IMR-90 (cell line): ENCODE data around the gene DDC. TPM values are rescaled to one million over a fixed set of nuclear protein-coding genes. Genes with fewer than 3 reads are reported as not detected.

Experiments
- ATAC-seq: fragments of 200-7000 bp; cut with Tn5 transposase; 2 replicates; pipeline ENCODE4 v1.9.1; 2020; ENCODE audit warnings: low read depth, mild to moderate bottlenecking, moderate library complexity
- BruUV-seq: library from RNA; stranded (reverse); fragments of 400-500 nt; replicated peaks from 2 replicates; lab custom pipeline; 2021; lab: Mats Ljungman, UMichigan
- CTCF ChIA-PET: fragments of 300-600 bp; formaldehyde crosslinking; extraction: SDS; loops from one replicate; lab custom pipeline; 2021; ENCODE audit warnings: antibody characterized with exemption; lab: Yijun Ruan, JAX
- POLR2A ChIA-PET: fragments of 300-600 bp; sonication (Branson Sonifier 250); formaldehyde crosslinking; loops from one replicate; lab custom pipeline; 2022; ENCODE audit warnings: antibody characterized with exemption; ENCODE audit not compliant: unreplicated experiment; lab: Charles Lee
- DNase-seq: peaks from one replicate; pipeline ENCODE4 v3.0.0; 2013
- H2AFZ ChIP-seq: replicated peaks from 2 replicates; pipeline ENCODE3; 2013; ENCODE audit warnings: low read length, mild to moderate bottlenecking; ENCODE audit not compliant: poor library complexity
- H2AK5ac ChIP-seq: 2 replicates; pipeline ENCODE4 v1.6.1; 2013; ENCODE audit warnings: low read depth, low read length, inconsistent platforms
- H2AK9ac ChIP-seq: replicated peaks from 2 replicates; pipeline ENCODE3; 2013; ENCODE audit warnings: mild to moderate bottlenecking, low read depth, low read length, moderate library complexity; ENCODE audit not compliant: poor library complexity
- H2BK120ac ChIP-seq: 2 replicates; pipeline ENCODE4 v1.6.1; 2013; ENCODE audit warnings: low read depth, low read length, inconsistent platforms
- H2BK15ac ChIP-seq: 3 replicates; pipeline ENCODE4 v1.6.1; 2013; ENCODE audit warnings: low read depth, low read length, inconsistent platforms
- H2BK20ac ChIP-seq: 2 replicates; pipeline ENCODE4 v1.6.1; 2013; ENCODE audit warnings: low read depth, mild to moderate bottlenecking, inconsistent platforms, low read length, moderate library complexity
- H2BK5ac ChIP-seq: 2 replicates; pipeline ENCODE4 v1.6.1; 2013; ENCODE audit warnings: mild to moderate bottlenecking, low read depth, low read length, inconsistent platforms; ENCODE audit not compliant: poor library complexity, severe bottlenecking
- H3K14ac ChIP-seq: replicated peaks from 2 replicates; pipeline ENCODE4 v1.6.1; 2013; ENCODE audit warnings: low read depth, low read length, inconsistent platforms
- H3K18ac ChIP-seq: 2 replicates; pipeline ENCODE4 v1.6.1; 2013; ENCODE audit warnings: low read depth, low read length, control low read depth
- H3K23ac ChIP-seq: 2 replicates; pipeline ENCODE4 v1.6.1; 2013; ENCODE audit warnings: low read depth, low read length, inconsistent platforms
- H3K27ac ChIP-seq: 2 replicates; pipeline ENCODE4 v1.5.1; 2013; ENCODE audit warnings: mild to moderate bottlenecking, control low read depth, low read length; ENCODE audit not compliant: insufficient read depth
- H3K27me3 ChIP-seq: 2 replicates; pipeline ENCODE4 v1.6.1; 2013; ENCODE audit warnings: low read length; ENCODE audit not compliant: control insufficient read depth, insufficient read depth
- H3K36me3 ChIP-seq: 2 replicates; pipeline ENCODE4 v1.6.1; 2013; ENCODE audit warnings: low read length, mixed read lengths; ENCODE audit not compliant: control insufficient read depth, insufficient read depth
- H3K4ac ChIP-seq: 2 replicates; pipeline ENCODE4 v1.6.1; 2013; ENCODE audit warnings: low read depth, low read length, inconsistent platforms
- H3K4me1 ChIP-seq: 2 replicates; pipeline ENCODE4 v1.6.1; 2013; ENCODE audit warnings: low read length, mixed read lengths; ENCODE audit not compliant: control insufficient read depth, insufficient read depth
- H3K4me2 ChIP-seq: 2 replicates; pipeline ENCODE4 v1.6.1; 2013; ENCODE audit warnings: low read depth, mild to moderate bottlenecking, control low read depth, low read length, moderate library complexity
- H3K4me3 ChIP-seq: 2 replicates; pipeline ENCODE4 v1.5.1; 2013; ENCODE audit warnings: low read depth, mild to moderate bottlenecking, control low read depth, low read length, moderate library complexity; ENCODE audit not compliant: insufficient read depth
- H3K56ac ChIP-seq: 2 replicates; pipeline ENCODE4 v1.6.1; 2013; ENCODE audit warnings: low read length, inconsistent platforms; ENCODE audit not compliant: insufficient read depth; ENCODE audit errors: extremely low read depth
- H3K79me1 ChIP-seq, 2 experiments: 2 replicates each; pipeline ENCODE4 v1.6.1; 2013; ENCODE audit warnings: low read length in 2 of 2, inconsistent platforms in 1 of 2, low read depth in 1 of 2
- H3K9ac ChIP-seq: 2 replicates; pipeline ENCODE4 v1.6.1; 2013; ENCODE audit warnings: low read depth, low read length, control low read depth
- H3K9me1 ChIP-seq: 2 replicates; pipeline ENCODE4 v1.6.1; 2013; ENCODE audit warnings: low read length, inconsistent platforms; ENCODE audit not compliant: insufficient read depth
- H3K9me3 ChIP-seq: 2 replicates; pipeline ENCODE4 v1.6.1; 2013; ENCODE audit warnings: low read length; ENCODE audit not compliant: control insufficient read depth, insufficient read depth
- H4K20me1 ChIP-seq: 2 replicates; pipeline ENCODE4 v1.6.1; 2013; ENCODE audit warnings: low read length, inconsistent platforms; ENCODE audit not compliant: insufficient read depth
- H4K5ac ChIP-seq: 2 replicates; pipeline ENCODE4 v1.6.1; 2013; ENCODE audit warnings: mild to moderate bottlenecking, low read depth, low read length, control low read depth
- H4K8ac ChIP-seq, 2 experiments: 2 replicates each; pipeline ENCODE4 v1.6.1; 2013; ENCODE audit warnings: low read depth in 2 of 2, low read length in 2 of 2, control low read depth in 1 of 2, inconsistent platforms in 1 of 2
- H4K91ac ChIP-seq: 2 replicates; pipeline ENCODE4 v1.6.1; 2013; ENCODE audit warnings: low read depth, low read length, inconsistent platforms; ENCODE audit not compliant: insufficient read depth
- BHLHE40 ChIP-seq: fragments of 150-350 bp; IDR thresholded peaks from 2 replicates; pipeline ENCODE4 v1.6.1; 2016; ENCODE audit warnings: mild to moderate bottlenecking, low read depth, low read length
- CHD1 ChIP-seq: IDR thresholded peaks from 2 replicates; pipeline ENCODE4 v1.6.1; 2012; ENCODE audit warnings: low read depth, low read length, improper control_type of control experiment
- CTCF ChIP-seq: conservative IDR thresholded peaks from 2 replicates; pipeline ENCODE4 v1.5.1; 2012; ENCODE audit warnings: mild to moderate bottlenecking, low read depth, low read length, improper control_type of control experiment
- FOS ChIP-seq: fragments of 150-350 bp; IDR thresholded peaks from 2 replicates; pipeline ENCODE4 v1.6.1; 2016; ENCODE audit warnings: low read depth, low read length
- MAZ ChIP-seq: IDR thresholded peaks from 2 replicates; pipeline ENCODE4 v1.6.1; 2012; ENCODE audit warnings: low read depth, mild to moderate bottlenecking, low read length, improper control_type of control experiment, moderate library complexity, borderline replicate concordance
- MXI1 ChIP-seq: IDR thresholded peaks from 2 replicates; pipeline ENCODE4 v1.6.1; 2012; ENCODE audit warnings: low read depth, mild to moderate bottlenecking, low read length, moderate library complexity, borderline replicate concordance
- NFE2L2 ChIP-seq: fragments of 150-350 bp; IDR thresholded peaks from 2 replicates; pipeline ENCODE4 v1.6.1; 2016; ENCODE audit warnings: low read depth, mild to moderate bottlenecking, low read length
- POLR2A ChIP-seq: IDR thresholded peaks from 2 replicates; pipeline ENCODE4 v1.6.1; 2012; ENCODE audit warnings: mild to moderate bottlenecking, low read depth, low read length
- RAD21 ChIP-seq: IDR thresholded peaks from 2 replicates; pipeline ENCODE4 v1.6.1; 2012; ENCODE audit warnings: low read length, improper control_type of control experiment
- RCOR1 ChIP-seq: IDR thresholded peaks from 2 replicates; pipeline ENCODE4 v1.6.1; 2012; ENCODE audit warnings: mild to moderate bottlenecking, low read length, improper control_type of control experiment; ENCODE audit not compliant: insufficient replicate concordance
- RFX5 ChIP-seq: IDR thresholded peaks from 2 replicates; pipeline ENCODE4 v1.8.0; 2012; ENCODE audit warnings: low read depth, mild to moderate bottlenecking, low read length, moderate library complexity
- WGBS, 2 experiments: methylation state at CpG; one replicate each; pipeline versions ENCODE4 v1.1.5 to v1.1.7; 2013; ENCODE audit warnings: missing lambda C conversion rate in 2 of 2; ENCODE audit not compliant: insufficient read length in 1 of 2; ENCODE audit errors: extremely low coverage in 2 of 2; 5-methylcytosine and 5-hydroxymethylcytosine counted together
- dilution Hi-C: fragments of 300-500 bp; cut with HindIII; formaldehyde crosslinking; loops from one replicate; pipeline ENCODE4 v1.14.3; 2018; ENCODE audit warnings: low sequenced_read_pairs; ENCODE audit not compliant: unreplicated experiment
- in situ Hi-C: fragments of 300-500 bp; cut with MboI; formaldehyde crosslinking; loops from 3 replicates; pipeline ENCODE4 v1.14.3; 2019; ENCODE audit warnings: low sequenced_read_pairs, inconsistent platforms, mixed read lengths
- intact Hi-C: fragments of 100-400 bp; cut with micrococcal nuclease; formaldehyde crosslinking; loops from 2 replicates; pipeline ENCODE4 v1.10.0; 2022
- polyA plus RNA-seq, 3 experiments: library from polyadenylated mRNA; depleted of rRNA; stranded (reverse); fragments of >200 nt; gene quantifications; 2 replicates each; pipeline ENCODE4 v1.2.3, GENCODE V29; 2012; ENCODE audit warnings: low replicate concordance in 1 of 3
- total RNA-seq: library from RNA; depleted of rRNA; stranded (reverse); fragments of >200 nt; gene quantifications from 2 replicates; pipeline ENCODE4 v1.2.3, GENCODE V29; 2012
- TF ChIP-seq, protein P1 (sequence below): fragments of 150-350 bp; IDR thresholded peaks from 2 replicates; pipeline ENCODE4 v1.6.1; 2016; ENCODE audit warnings: low read depth, mild to moderate bottlenecking, low read length, moderate library complexity, borderline replicate concordance

Gene DDC
- total and polyA plus RNA-seq, 2 of the 4 experiments (the other 2 are of a cell fraction), result not detected

DNA sequence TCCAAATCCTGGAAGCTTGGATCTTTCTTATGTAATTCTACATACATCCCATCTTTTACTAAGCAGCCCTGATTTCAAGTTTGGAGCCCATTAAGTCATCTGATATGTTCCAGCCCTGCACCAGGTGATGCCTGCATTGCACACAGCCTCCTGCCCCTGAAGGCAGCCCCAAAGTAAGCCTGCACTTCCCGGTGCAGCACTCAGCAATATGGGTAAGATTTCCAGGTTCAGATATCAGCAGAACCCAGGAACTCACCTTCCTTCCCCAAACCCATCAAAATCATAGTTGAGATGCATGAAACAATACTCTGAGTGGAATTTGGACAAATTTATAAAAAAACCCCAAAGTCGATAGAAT is 333 bp upstream of the DDC start:
- in situ Hi-C loops, result no loop called here
- Histone ChIP-seq H2AFZ (no peak overlapping the region), H4K91ac (no peak overlapping the region), H3K4me3 (no peak overlapping the region), H3K27me3 (peaks cover 12% of the 10 kb centered on the region), H4K8ac (no peak overlapping the region), H3K9ac (no peak overlapping the region), H3K23ac (no peak overlapping the region), H3K14ac (no peak overlapping the region), H3K27ac (no peak overlapping the region), H3K18ac (no peak overlapping the region), H2BK120ac (no peak overlapping the region), H3K4ac (no peak overlapping the region), H3K79me1 (no peaks in the 10 kb centered on the region), H4K5ac (no peak overlapping the region), H2AK9ac (no peak overlapping the region), H3K9me3 (0 out of 2 replicates have a peak, but pooled peaks cover 1% of the 10 kb centered on the region), H3K36me3 (no peaks in the 10 kb centered on the region), H3K4me2 (no peak overlapping the region), H3K9me1 (no peaks in the 10 kb centered on the region; the same call in 1 of the 2 replicates), H3K56ac (no peak overlapping the region), H4K20me1 (no peaks in the 10 kb centered on the region), H3K4me1 (no peaks in the 10 kb centered on the region), H2BK5ac (no peak overlapping the region), H2BK15ac (no peak overlapping the region), H2BK20ac (no peak overlapping the region), H2AK5ac (no peak overlapping the region)
- CTCF ChIA-PET, result no interaction called here
- intact Hi-C loops, result no loop called here
- ATAC-seq (no peak), DNase-seq (no peak)
- dilution Hi-C loops, result no loop called here
- WGBS, 2 experiments, result no CpG with 5 or more reads among the region's 2 CpGs
- BruUV-seq, result no TSS peak
- POLR2A ChIA-PET, result no interaction called here
- no peak for TF ChIP-seq FOS
- TF ChIP-seq RFX5, result no peak
- TF ChIP-seq MXI1, result no peak
- TF ChIP-seq NFE2L2, result no peak
- TF ChIP-seq CTCF, result no peak
- no peak for TF ChIP-seq CHD1
- TF ChIP-seq, protein P1, sequence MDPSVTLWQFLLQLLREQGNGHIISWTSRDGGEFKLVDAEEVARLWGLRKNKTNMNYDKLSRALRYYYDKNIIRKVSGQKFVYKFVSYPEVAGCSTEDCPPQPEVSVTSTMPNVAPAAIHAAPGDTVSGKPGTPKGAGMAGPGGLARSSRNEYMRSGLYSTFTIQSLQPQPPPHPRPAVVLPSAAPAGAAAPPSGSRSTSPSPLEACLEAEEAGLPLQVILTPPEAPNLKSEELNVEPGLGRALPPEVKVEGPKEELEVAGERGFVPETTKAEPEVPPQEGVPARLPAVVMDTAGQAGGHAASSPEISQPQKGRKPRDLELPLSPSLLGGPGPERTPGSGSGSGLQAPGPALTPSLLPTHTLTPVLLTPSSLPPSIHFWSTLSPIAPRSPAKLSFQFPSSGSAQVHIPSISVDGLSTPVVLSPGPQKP, result no peak
- TF ChIP-seq BHLHE40, result no peak
- TF ChIP-seq MAZ, result no peak
- TF ChIP-seq RAD21, result no peak
- TF ChIP-seq POLR2A, result no peak
- TF ChIP-seq RCOR1, result no peak
